HL-60 (cell line): ENCODE results near the gene NFATC1.

Experiments used
- CTCF ChIP-seq: IDR thresholded peaks from one replicate; pipeline ENCODE4 v1.5.1; 2011; ENCODE audit warnings: low read length, control low read depth, inconsistent platforms; ENCODE audit not compliant: insufficient read depth
- SPI1 ChIP-seq: IDR thresholded peaks from 2 replicates; pipeline ENCODE4 v1.6.1; 2012; ENCODE audit warnings: low read depth, mild to moderate bottlenecking, borderline replicate concordance

DNA sequence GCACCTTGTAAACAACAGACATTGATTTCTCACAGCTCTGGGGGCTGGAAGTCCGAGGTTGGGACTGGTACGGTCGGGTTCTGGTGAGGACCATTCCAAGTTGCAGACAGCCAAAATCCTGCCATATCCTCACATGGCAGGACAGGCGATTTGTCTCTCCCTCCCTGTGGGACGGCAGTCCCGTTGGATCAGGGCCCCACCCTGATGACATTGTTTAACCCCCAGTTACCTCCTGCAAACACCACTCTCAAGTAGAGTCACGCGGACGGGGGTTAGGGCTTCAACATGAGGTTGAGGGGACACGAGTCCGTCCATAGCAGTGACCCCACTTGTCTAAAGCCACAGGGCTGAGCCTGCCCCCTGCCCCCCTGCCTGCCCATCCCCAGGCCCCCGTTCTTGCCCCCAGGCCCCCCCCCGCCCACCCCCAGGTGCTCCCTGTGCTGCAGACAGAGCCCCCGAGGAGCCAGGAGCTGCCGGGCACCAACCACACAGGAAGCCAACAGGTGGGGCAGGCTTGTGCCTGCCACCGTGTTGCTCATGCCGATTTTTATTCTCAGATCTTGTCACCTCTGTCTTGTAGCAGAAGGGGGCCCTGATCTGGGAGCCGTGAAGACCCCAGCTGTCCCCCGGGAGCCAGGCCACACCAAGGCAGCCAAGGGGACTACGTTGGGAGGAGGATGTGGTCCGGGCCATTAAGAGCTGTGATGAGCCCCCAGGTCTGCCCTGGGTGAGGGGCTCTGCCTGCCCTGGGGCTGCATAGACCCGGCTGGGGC lies 82.2 kb downstream of the NFATC1 start:
- no peak for TF ChIP-seq CTCF
- no peak for TF ChIP-seq SPI1
